Lower lobe of right lung (tissue), 2 donors: ENCODE results near the gene NCAPD3. TPM values are rescaled to one million over a fixed set of nuclear protein-coding genes. Genes with fewer than 3 reads are reported as not detected.
A peak's percentile ranks its signal among the peaks of the same experiment; 100 is the strongest.

Experiments
- ATAC-seq, 2 donors: fragments of 200-7000 bp; cut with Tn5 transposase; one replicate each; pipeline ENCODE4 v1.9.1; 2020 to 2022; ENCODE audit warnings: mild to moderate bottlenecking in 2 of 2, moderate library complexity in 2 of 2
- DNase-seq: peaks from one replicate; pipeline ENCODE4 v3.0.0-alpha.2; 2020
- H3K27ac ChIP-seq: fragments of 200-600 bp; one replicate; pipeline ENCODE4 v1.8.0; 2022
- H3K27me3 ChIP-seq: fragments of 200-600 bp; one replicate; pipeline ENCODE4 v1.8.0; 2022; ENCODE audit warnings: low read depth
- H3K36me3 ChIP-seq: fragments of 200-600 bp; one replicate; pipeline ENCODE4 v1.8.0; 2022; ENCODE audit warnings: mild to moderate bottlenecking
- H3K4me1 ChIP-seq: fragments of 200-600 bp; one replicate; pipeline ENCODE4 v1.8.0; 2022
- H3K4me3 ChIP-seq: fragments of 200-600 bp; one replicate; pipeline ENCODE4 v1.8.0; 2022; ENCODE audit warnings: mild to moderate bottlenecking
- H3K9me3 ChIP-seq: fragments of 200-600 bp; one replicate; pipeline ENCODE4 v1.8.0; 2022
- intact Hi-C: fragments of 100-400 bp; cut with DNase I; formaldehyde crosslinking; loops from one replicate; pipeline ENCODE4 v1.11.0; 2022
- long read RNA-seq: library from polyadenylated mRNA; unstranded; transcript quantifications from one replicate; pipeline ENCODE4 v2.0.0, GENCODE V29; 2021
- total RNA-seq: library from RNA; stranded (reverse); fragmentation: NEBNext Ultra II Directional; extraction: Animal tissue kit (Norgen Biotek cat#: 25700); gene quantifications from one replicate; pipeline ENCODE4 v1.2.1, GENCODE V29; 2021
- TF ChIP-seq, protein P1 (sequence below): fragments of 200-600 bp; IDR thresholded peaks from one replicate; pipeline ENCODE4 v1.8.0; 2022; ENCODE audit warnings: antibody characterized with exemption, mild to moderate bottlenecking
- donor health status: DM: no; HTN: yes; CAD: no; lungs with severe emphysema.

The NCAPD3 gene, protein sequence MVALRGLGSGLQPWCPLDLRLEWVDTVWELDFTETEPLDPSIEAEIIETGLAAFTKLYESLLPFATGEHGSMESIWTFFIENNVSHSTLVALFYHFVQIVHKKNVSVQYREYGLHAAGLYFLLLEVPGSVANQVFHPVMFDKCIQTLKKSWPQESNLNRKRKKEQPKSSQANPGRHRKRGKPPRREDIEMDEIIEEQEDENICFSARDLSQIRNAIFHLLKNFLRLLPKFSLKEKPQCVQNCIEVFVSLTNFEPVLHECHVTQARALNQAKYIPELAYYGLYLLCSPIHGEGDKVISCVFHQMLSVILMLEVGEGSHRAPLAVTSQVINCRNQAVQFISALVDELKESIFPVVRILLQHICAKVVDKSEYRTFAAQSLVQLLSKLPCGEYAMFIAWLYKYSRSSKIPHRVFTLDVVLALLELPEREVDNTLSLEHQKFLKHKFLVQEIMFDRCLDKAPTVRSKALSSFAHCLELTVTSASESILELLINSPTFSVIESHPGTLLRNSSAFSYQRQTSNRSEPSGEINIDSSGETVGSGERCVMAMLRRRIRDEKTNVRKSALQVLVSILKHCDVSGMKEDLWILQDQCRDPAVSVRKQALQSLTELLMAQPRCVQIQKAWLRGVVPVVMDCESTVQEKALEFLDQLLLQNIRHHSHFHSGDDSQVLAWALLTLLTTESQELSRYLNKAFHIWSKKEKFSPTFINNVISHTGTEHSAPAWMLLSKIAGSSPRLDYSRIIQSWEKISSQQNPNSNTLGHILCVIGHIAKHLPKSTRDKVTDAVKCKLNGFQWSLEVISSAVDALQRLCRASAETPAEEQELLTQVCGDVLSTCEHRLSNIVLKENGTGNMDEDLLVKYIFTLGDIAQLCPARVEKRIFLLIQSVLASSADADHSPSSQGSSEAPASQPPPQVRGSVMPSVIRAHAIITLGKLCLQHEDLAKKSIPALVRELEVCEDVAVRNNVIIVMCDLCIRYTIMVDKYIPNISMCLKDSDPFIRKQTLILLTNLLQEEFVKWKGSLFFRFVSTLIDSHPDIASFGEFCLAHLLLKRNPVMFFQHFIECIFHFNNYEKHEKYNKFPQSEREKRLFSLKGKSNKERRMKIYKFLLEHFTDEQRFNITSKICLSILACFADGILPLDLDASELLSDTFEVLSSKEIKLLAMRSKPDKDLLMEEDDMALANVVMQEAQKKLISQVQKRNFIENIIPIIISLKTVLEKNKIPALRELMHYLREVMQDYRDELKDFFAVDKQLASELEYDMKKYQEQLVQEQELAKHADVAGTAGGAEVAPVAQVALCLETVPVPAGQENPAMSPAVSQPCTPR (N-terminal part only)
- total RNA-seq = 17.6 TPM
- long read RNA-seq, full-length matches to known transcripts = 3 of 15 reads
- long read RNA-seq, partial matches to known transcripts = 9 of 15 reads
- long read RNA-seq, other reads (novel, unspliced or antisense) = 3 of 15 reads

DNA sequence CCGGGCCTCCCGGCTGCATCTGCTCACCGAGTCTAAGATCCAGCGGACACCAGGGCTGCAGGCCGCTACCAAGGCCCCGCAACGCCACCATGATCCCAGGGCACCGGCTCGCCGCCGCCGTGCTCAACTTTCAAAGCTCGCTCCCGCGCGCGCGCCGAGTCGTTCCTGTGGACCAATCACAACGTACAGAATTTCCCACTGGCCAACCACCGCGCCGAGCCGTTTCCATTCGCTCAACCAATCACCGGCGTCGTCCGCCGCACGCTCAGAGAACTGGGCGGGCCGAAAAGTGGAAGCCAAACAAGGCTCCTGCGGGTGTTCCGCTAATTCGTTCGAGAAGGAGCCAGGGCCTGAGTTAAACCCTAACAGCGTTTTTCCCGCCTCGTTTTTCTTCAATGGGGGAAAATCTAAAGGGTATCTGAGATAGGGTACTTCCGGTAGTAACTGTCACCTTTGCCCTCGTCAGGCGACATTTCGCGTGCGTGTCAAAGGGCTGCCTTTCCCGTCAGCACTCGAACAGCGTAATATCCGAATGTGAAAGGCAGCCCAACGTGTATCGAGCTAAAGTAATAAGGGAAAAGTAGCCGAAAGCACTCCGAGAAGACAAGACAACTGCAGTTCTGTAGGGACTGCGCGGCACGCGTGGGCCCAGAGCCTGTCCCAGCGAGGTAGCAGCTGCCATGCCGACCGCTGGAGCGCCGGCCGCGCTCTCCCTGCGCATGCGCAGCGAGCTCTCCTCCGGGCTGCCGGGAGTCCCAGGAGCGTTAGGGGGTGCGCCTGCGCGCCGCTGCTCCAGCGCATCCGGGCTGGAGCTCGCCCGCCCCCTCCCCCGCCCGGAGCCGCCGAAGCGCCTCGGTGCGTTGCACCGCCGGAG lies at the start of gene NCAPD3, which contains the start of gene VPS26B:
TSS of gene NCAPD3 (minus strand) at position 132 of the 874 bp plus-strand sequence. CDS start at position 91, 41 bp downstream.
TSS of gene VPS26B (plus strand) at position 836 of the 874 bp plus-strand sequence. CDS start 452 bp downstream, outside the sequence.
- ATAC-seq (peak; percentile 97), DNase-seq (peak; percentile 98)
- Histone ChIP-seq H3K4me3 (peak within 1 kb of the TSS; percentile 92), H3K9me3 (no peaks in the 10 kb centered on the region), H3K27me3 (no peaks in the 10 kb centered on the region), H3K27ac (peak within 1 kb of the TSS; percentile 95), H3K4me1 (peaks cover 38% of the 10 kb centered on the region), H3K36me3 (peaks cover 12% of the 10 kb centered on the region)
- TF ChIP-seq, protein P1, sequence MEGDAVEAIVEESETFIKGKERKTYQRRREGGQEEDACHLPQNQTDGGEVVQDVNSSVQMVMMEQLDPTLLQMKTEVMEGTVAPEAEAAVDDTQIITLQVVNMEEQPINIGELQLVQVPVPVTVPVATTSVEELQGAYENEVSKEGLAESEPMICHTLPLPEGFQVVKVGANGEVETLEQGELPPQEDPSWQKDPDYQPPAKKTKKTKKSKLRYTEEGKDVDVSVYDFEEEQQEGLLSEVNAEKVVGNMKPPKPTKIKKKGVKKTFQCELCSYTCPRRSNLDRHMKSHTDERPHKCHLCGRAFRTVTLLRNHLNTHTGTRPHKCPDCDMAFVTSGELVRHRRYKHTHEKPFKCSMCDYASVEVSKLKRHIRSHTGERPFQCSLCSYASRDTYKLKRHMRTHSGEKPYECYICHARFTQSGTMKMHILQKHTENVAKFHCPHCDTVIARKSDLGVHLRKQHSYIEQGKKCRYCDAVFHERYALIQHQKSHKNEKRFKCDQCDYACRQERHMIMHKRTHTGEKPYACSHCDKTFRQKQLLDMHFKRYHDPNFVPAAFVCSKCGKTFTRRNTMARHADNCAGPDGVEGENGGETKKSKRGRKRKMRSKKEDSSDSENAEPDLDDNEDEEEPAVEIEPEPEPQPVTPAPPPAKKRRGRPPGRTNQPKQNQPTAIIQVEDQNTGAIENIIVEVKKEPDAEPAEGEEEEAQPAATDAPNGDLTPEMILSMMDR = no peak
- intact Hi-C loops = no loop called here

DNA sequence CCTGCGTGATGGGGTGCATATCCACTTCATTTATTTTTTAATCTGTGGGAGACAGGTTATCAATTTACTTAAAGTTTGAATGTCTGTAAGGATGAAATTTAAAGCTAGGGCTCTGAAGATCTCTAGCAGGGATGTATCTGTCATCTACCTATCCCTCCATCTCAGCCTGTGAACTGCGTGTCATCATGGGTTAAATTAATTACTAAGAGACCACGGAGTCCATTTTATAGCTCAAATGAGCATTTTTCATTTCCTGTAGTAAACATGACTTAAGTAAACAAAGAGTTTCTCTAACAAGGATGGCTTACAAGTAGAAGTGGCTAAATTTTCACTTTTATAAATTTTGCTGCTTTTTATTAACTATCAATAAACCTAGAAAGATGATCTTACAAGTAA lies 49.5 kb upstream of the NCAPD3 start:
- no peaks in the 10 kb centered on the region for H3K36me3 ChIP-seq
- peaks cover 81% of the 10 kb centered on the region for H3K27me3 ChIP-seq
- no peak overlapping the region for H3K4me3 ChIP-seq
- DNase-seq (no peak), ATAC-seq (no peak)
- TF ChIP-seq, protein P1 = no peak
- intact Hi-C loops = no loop called here
- no peaks in the 10 kb centered on the region for H3K9me3 ChIP-seq
- peaks cover 22% of the 10 kb centered on the region for H3K4me1 ChIP-seq
- H3K27ac ChIP-seq = no peak overlapping the region

DNA sequence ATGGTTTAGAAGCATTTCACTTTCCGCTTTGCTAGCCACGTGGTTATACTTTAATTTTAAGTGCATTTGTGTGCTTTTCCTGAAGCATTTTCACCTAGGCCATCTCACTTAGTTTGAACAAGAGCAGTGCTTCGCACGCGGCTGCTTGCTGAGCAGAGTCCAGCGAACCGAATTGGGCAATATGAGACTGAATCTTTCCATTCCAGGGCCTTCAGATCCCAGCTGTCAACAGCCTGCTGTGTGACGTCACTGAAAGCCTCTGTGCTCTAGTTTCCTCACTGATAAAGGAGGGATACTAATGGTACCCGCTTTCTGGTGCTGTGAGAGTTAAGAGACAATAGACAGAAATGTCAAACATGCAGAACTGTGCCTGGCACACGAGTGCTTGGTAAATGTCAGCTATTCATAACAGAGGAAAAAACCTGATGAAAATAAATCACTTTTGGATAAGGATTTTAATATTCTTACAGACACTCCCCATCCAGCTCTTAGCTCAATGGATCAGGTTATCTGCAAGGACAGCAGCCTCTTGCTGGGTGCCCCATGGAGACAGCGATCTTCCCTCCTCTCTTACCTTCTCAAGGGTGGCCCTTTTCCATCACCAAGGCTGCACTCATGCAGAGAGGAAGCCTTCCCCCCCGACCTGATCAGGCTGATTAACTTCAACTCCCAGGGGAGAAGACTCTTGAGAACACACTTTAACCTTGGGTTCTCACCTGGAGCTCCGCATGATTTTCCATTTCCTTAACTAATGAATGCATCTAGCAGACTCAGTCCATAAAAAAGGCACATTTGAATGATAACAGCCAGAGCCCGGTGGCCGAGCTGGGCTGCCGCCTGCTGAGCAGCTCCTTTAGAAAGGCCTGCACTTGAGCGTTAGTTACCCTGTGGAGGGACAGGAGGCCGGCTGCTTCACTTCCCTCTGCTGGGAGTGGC lies 48.9 kb upstream of the NCAPD3 start:
- Histone ChIP-seq H3K9me3 (no peaks in the 10 kb centered on the region), H3K27me3 (peaks cover 75% of the 10 kb centered on the region), H3K27ac (no peak overlapping the region), H3K4me1 (peaks cover 28% of the 10 kb centered on the region), H3K36me3 (no peaks in the 10 kb centered on the region), H3K4me3 (no peak overlapping the region)
- intact Hi-C loops = no loop called here
- ATAC-seq = peak in 1 of 2 donors; percentile 25
- TF ChIP-seq, protein P1 = no peak
- no peak for DNase-seq

DNA sequence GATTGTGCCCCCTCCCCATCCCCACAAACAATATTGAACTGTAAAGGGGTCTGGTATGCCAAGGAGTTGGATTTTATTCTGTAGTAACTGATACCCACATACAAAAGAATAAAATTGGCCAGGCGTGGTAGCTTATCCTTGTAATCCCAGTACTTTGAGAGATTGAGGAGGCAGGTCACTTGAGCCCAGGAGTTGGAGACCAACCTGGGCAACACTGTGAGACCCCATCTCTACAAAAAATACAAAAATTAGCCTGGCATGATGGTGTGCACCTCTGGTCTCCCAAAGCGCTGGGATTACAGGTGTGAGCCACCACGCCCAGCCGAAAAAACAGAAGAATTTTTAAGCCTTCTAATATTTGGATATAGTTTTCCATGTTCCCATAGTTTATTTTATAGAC lies 48.2 kb upstream of the NCAPD3 start:
- no peak overlapping the region for H3K27ac ChIP-seq
- intact Hi-C loops = no loop called here
- peaks cover 31% of the 10 kb centered on the region for H3K4me1 ChIP-seq
- ATAC-seq (no peak), DNase-seq (no peak)
- TF ChIP-seq, protein P1 = no peak
- H3K9me3 ChIP-seq = no peaks in the 10 kb centered on the region
- no peaks in the 10 kb centered on the region for H3K36me3 ChIP-seq
- peaks cover 68% of the 10 kb centered on the region for H3K27me3 ChIP-seq
- H3K4me3 ChIP-seq = no peak overlapping the region
